ENCODE results near the gene PAQR6. TPM values are rescaled to one million over a fixed set of nuclear protein-coding genes. Genes with fewer than 3 reads are reported as not detected.

Gene PAQR6
- total and polyA plus RNA-seq, 2 of the 4 experiments (the other 2 are of a cell fraction) = under 0.01 to 0.67 TPM

GRCh38 chr1:156204686-156205085 lies 43.2 kb downstream of the PAQR6 start:
- intact Hi-C loops (cut with micrococcal nuclease) = no loop called here
- Histone ChIP-seq H4K91ac (ENCODE audit: insufficient read depth, low read depth, low read length) (no peak overlapping the region), H2BK20ac (ENCODE audit: low read depth, low read length) (no peak overlapping the region), H3K56ac (ENCODE audit: extremely low read depth, insufficient read depth, low read length) (no peak overlapping the region), H4K5ac (ENCODE audit: low read depth, low read length) (no peak overlapping the region), H3K4me3 (ENCODE audit: insufficient read depth, low read depth, low read length) (no peak overlapping the region), H4K8ac (ENCODE audit: low read depth in 2 of 2, low read length in 2 of 2) (no peak overlapping the region), H3K9ac (ENCODE audit: low read depth, low read length) (no peak overlapping the region), H3K9me3 (ENCODE audit: control insufficient read depth, insufficient read depth, low read length) (no peaks in the 10 kb centered on the region), H3K27ac (ENCODE audit: insufficient read depth, low read length) (no peak overlapping the region), H2BK5ac (ENCODE audit: low read depth, low read length, poor library complexity, severe bottlenecking) (no peak overlapping the region), H3K4ac (ENCODE audit: low read depth, low read length) (no peak overlapping the region), H3K18ac (ENCODE audit: low read depth, low read length) (no peak overlapping the region), H3K4me1 (ENCODE audit: control insufficient read depth, insufficient read depth, low read length) (peaks cover 3% of the 10 kb centered on the region), H2AK9ac (replicated peaks; ENCODE audit: low read depth, low read length, poor library complexity) (no peak overlapping the region), H3K23ac (ENCODE audit: low read depth, low read length) (no peak overlapping the region), H3K9me1 (ENCODE audit: insufficient read depth, low read length) (peaks cover 9% of the 10 kb centered on the region), H3K27me3 (ENCODE audit: control insufficient read depth, insufficient read depth, low read length) (no peaks in the 10 kb centered on the region), H2BK15ac (ENCODE audit: low read depth, low read length) (no peak overlapping the region), H4K20me1 (ENCODE audit: insufficient read depth, low read length) (peaks cover 8% of the 10 kb centered on the region; the same call in 1 of the 2 replicates), H3K14ac (replicated peaks; ENCODE audit: low read depth, low read length) (no peak overlapping the region), H2AK5ac (ENCODE audit: low read depth, low read length) (no peak overlapping the region), H2BK120ac (ENCODE audit: low read depth, low read length) (no peak overlapping the region), H2AFZ (replicated peaks; ENCODE audit: low read length, poor library complexity) (no peak overlapping the region), H3K36me3 (ENCODE audit: control insufficient read depth, insufficient read depth, low read length) (peaks cover 13% of the 10 kb centered on the region), H3K79me1 (ENCODE audit: low read depth in 1 of 2, low read length in 2 of 2) (peaks cover 15 to 64% of the 10 kb centered on the region in 2 experiments; a peak in 3 of 4 replicates), H3K4me2 (ENCODE audit: low read depth, low read length) (no peak overlapping the region)
- CTCF ChIA-PET = no interaction called here
- POLR2A ChIA-PET (ENCODE audit: unreplicated experiment) = no interaction called here
- BruUV-seq (replicated peaks) = no TSS peak
- no peak for TF ChIP-seq CHD1 (IDR thresholded peaks at IDR 0.05; ENCODE audit: low read depth, low read length)
- no peak for TF ChIP-seq CEBPB (IDR thresholded peaks at IDR 0.05; ENCODE audit: low read depth, low read length)
- no peak for TF ChIP-seq RAD21 (IDR thresholded peaks at IDR 0.05; ENCODE audit: low read length)
- TF ChIP-seq MAFK (IDR thresholded peaks at IDR 0.05; ENCODE audit: low read depth, low read length) = no peak
- no peak for TF ChIP-seq RCOR1 (IDR thresholded peaks at IDR 0.05; ENCODE audit: insufficient replicate concordance, low read length)
- no peak for TF ChIP-seq ELK1 (IDR thresholded peaks at IDR 0.05; ENCODE audit: borderline replicate concordance, low read depth, low read length)
- no peak for TF ChIP-seq CTCF (conservative IDR thresholded peaks at IDR 0.05; ENCODE audit: low read depth, low read length)
- no peak for TF ChIP-seq MXI1 (IDR thresholded peaks at IDR 0.05; ENCODE audit: borderline replicate concordance, low read depth, low read length)
- TF ChIP-seq RFX5 (IDR thresholded peaks at IDR 0.05; ENCODE audit: low read depth, low read length) = no peak
- TF ChIP-seq, protein P1, sequence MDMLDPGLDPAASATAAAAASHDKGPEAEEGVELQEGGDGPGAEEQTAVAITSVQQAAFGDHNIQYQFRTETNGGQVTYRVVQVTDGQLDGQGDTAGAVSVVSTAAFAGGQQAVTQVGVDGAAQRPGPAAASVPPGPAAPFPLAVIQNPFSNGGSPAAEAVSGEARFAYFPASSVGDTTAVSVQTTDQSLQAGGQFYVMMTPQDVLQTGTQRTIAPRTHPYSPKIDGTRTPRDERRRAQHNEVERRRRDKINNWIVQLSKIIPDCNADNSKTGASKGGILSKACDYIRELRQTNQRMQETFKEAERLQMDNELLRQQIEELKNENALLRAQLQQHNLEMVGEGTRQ (IDR thresholded peaks at IDR 0.05; ENCODE audit: low read depth, low read length) = no peak
- no peak for TF ChIP-seq NFE2L2 (IDR thresholded peaks at IDR 0.05; ENCODE audit: low read depth, low read length)
- no peak for TF ChIP-seq MAZ (IDR thresholded peaks at IDR 0.05; ENCODE audit: borderline replicate concordance, low read depth, low read length)
- TF ChIP-seq SMC3 (IDR thresholded peaks at IDR 0.05; ENCODE audit: low read depth, low read length) = no peak
- no peak for TF ChIP-seq FOS (IDR thresholded peaks at IDR 0.05; ENCODE audit: low read depth, low read length)
- TF ChIP-seq POLR2A (IDR thresholded peaks at IDR 0.05; ENCODE audit: low read depth, low read length) = no peak
- TF ChIP-seq BHLHE40 (IDR thresholded peaks at IDR 0.05; ENCODE audit: low read depth, low read length) = no peak
- dilution Hi-C loops (cut with HindIII; ENCODE audit: low sequenced_read_pairs, unreplicated experiment) = no loop called here
- in situ Hi-C loops (cut with MboI; ENCODE audit: low sequenced_read_pairs) = no loop called here
- WGBS, 2 experiments (ENCODE audit: extremely low coverage in 2 of 2, insufficient read length in 1 of 2) = 83% methylated on average over 2 of the region's 3 CpGs; no CpG with 5 or more reads in 1 of the 2 experiments
- DNase-seq (no peak), ATAC-seq (ENCODE audit: low read depth) (no peak; the same call in 1 of the 2 replicates)
